ENCODE data around the gene ARHGAP31.
"Not testable (repeated sequence)": the region's sequence is repeated elsewhere in the genome, so short reads cannot be mapped to it uniquely, and the experiment has no call there.

ARHGAP31 gene

GRCh38 chr3:119351581-119351980 lies 57.4 kb downstream of the ARHGAP31 start:
- no peak for FAIRE-seq

- no peak for FAIRE-seq
Observed at GRCh38 chr3:119352034-119352609, 57.9 kb downstream of the ARHGAP31 start.

DNA sequence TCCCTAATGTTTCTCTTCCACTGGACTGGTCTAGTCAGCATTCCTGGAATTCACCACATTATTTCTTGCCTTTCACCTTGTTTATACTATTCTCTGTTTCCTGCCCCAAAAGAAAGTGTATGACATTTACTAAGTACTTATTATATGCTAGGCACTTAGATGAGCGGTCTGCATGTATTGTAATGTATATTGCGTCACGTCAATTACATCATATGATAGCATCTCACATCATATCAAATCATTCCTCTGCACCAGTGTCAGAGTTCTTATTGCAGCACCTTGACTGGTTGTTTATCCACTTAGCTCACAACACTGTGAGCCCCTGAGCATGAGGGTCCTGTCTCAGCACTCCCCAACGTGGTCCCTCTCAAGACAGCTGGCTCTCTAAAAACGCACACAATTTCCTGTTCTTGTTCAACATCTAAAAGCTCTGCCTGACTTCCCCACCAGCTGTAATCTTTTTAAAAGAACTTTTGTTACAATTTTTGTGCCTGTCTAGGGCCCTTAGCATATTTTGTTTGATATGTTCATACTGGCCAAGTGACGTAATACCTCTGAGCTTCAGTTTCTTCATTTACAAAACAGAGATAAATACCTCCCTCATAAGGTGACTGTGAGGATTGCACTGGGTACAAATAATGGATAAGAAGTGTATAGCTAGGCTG lies 58.8 kb downstream of the ARHGAP31 start:
- no peak for FAIRE-seq

DNA sequence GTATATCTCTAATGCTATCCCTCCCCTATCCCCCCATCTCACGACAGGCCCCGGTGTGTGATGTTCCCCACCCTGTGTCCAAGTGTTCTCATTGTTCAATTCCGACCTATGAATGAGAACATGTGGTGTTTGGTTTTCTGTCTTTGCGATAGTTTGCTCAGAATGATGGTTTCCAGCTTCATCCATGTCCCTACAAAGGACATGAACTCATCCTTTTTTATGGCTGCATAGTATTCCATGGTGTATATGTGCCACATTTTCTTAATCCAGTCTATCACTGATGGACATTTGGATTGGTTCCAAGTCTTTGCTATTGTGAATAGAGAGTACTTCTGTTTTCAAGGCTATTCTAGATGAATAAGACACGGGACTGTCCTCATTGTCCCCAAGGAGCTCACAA lies 61.4 kb downstream of the ARHGAP31 start:
- FAIRE-seq, result not testable (repeated sequence)

DNA sequence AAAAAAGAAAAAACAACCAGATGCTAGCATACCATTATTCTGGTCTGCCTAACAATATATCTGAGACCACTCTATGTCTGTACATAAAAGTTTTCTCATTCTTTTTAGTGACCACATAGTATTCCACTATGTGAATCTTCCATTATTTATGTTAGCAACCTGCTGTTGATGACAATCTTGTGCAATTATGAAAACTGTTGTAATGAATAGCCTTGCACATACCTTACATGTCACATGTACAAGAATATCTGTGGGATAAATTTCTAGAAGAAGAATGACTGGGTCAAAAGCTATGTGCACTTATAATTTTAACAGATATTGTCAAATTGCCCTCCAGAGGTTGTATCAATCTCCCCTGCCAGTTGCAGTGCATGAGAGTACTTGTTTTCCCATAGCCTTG lies 62.5 kb downstream of the ARHGAP31 start:
- no peak for FAIRE-seq

- FAIRE-seq, result no peak
Observed at GRCh38 chr3:119357190-119357589, 63.0 kb downstream of the ARHGAP31 start.

DNA sequence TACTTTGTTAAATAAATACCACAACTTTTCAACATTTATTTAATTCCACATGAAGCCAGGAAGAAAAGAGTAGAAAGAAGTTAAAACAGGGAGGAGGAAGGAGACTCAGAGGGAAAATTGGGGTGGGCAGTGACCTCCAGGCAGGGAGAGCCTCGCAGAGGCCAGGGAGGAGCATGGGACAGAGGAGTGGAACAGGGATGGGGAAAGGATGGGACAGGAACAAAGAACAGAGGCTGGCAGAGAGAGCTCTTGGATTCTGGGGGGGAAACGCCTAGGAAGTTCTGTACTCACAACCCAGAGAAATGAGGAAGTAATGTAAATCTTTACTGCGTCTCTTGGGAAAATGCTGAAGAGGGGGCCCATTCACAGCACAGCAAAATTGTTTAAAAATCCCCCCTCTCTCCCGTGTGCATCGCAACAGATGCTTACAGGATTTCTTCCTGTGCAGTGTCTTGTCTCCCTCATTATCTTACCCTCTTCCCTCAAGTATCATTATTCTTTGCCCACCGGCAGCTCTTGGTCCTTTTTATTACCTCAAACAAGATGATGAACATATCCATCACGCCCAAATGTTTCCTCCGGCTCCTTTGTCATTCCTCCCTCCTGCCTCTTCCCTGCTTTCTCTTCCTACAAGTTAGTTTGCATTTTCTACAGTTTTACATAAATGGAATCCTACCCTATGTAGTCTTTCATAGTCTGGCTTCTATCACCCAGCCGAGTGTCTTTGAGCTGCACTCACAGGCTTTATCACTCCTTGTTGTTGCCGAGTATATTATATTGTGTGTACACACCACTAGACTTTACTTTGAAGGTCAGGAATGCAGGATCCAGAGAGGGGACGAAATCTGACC lies 65.5 kb downstream of the ARHGAP31 start:
- no peak for FAIRE-seq

- FAIRE-seq, result no peak
Observed at GRCh38 chr3:119360736-119361462, 66.7 kb downstream of the ARHGAP31 start.

DNA sequence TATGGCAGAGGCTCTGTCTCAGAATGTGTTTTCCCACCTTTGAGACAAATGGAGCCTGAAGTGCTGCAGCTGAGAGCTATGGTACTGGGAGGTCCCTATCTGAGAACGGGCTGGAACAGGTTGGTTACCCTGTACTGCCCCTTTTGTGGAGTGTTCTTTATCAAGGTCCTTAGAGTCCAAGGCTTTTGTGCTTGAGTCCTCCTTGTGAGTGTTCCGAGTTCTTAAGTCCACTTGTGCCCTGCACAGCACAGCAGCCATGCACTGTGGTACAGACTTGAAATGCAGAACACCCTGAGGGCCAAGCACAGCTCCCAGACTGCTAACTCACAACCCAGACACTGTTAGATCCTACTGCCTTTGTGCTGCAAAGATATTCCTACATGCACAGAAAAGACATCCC lies 67.8 kb downstream of the ARHGAP31 start:
- no peak for FAIRE-seq

GRCh38 chr3:119362940-119363725 lies 69.0 kb downstream of the ARHGAP31 start:
- FAIRE-seq, result no peak

DNA sequence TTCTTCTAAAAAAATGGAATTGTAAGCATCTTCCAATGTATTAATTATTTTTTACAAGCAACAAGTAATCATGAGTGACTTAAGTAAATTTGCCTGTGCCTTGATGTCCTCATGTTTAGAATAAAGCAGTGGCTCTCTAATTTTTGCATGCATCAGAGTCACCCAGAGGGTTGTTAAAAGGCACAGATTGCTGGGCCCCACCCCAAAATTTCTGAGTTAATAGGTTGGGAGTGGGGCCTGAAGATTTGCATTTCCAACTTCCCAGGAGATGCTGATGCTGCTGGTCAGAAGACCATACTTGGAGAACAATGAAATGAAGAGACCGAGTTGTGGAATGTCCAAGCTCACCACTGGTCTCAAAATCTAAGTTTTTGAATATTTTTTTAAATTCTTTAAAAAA lies 70.2 kb downstream of the ARHGAP31 start:
- FAIRE-seq, result no peak

DNA sequence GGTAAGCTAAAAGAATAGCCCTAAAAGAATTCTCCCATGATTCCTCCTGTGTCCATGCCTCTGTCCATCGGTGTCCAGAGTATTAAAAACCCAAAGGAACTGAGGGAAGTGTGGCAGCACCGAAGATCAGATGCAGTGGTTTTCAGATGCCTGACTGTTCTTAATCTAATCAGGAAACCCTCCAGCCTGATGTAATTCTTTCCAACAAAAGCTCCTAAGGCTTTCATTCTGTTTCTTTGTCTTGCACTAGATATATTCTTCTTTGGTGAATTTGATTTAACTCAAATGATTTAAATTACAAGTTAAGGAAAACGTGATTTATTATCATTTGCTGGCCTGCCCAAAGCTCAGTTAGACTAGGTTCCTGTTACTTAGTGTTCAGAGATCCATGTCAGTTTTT lies 71.2 kb downstream of the ARHGAP31 start:
- no peak for FAIRE-seq

GRCh38 chr3:119367000-119367399 lies 72.8 kb downstream of the ARHGAP31 start:
- no peak for FAIRE-seq

DNA sequence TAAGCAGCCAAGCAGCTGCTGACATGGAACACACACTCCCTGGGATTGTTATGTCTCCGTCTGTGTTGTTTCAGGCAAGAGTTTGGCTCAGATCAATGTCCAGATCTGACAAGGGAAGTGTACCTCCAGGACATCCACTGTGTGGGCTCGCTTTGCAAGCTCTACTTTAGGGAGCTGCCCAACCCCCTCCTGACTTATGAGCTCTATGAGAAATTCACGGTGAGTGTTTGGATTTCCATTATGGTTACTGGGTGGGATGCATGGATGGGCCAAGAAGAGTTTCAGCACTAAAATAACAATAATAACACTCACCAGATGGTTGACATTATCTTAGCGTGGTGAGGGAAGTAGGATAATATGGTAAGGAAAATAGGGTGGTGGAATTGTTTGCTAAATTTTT lies 74.1 kb downstream of the ARHGAP31 start:
- no peak for FAIRE-seq

GRCh38 chr3:119371786-119372185 lies 77.6 kb downstream of the ARHGAP31 start:
- FAIRE-seq, result not testable (repeated sequence)

DNA sequence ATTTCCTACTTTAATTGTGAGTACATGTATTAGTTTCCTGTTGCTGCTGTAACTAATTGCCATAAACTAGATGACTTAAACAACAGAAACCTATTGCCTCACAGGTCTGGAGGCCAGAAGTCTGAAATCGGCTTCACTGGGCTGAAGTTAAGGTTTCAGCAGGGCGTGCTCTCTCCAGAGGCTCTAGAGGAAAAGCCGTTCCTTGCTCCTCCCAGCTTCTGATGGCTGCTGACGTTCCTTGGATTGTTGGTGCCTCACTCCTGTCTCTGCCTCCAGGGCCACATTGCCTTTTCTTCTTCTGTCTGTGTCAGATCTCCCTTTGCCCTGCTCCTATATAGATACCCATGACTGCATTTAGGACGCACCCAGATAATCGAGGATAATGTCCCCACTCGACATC lies 80.9 kb downstream of the ARHGAP31 start:
- no peak for FAIRE-seq

DNA sequence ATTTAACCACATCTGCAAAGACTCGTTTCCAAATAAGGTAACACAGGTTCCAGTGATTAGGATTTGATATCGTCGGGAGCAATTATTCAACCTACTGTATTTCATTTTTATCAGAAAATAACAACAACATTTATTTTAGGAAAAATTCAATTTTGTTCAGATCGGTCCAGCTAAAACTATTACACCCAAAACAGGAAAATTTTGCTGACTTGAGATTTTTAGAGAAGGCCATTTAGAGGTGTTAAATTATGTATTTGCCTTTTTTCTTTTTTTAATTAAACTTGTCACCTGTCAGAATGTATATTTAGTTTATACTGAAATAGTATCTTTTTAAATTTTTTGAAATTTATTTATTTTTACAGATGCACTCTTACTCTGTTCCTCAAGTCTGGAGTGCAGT lies 81.3 kb downstream of the ARHGAP31 start:
- no peak for FAIRE-seq

DNA sequence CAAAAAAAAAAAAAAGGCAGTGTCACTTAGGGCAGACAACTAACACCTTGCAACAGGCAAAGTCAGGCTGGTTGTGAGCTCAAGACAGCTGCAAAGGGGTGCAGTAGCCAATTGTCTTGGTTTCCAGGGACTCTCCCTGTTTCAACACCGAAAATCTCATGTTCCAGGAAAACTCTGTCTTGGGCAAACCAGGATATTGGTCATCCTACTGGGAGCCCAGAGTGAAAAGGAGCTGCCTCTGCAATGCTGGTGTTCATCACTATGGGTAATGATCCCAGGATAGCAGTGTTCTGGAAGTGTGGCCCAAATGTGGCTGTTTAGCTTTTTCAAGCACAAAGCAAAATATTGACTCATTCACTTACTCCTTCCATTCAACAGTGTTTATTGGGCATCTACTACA lies 82.6 kb downstream of the ARHGAP31 start:
- FAIRE-seq, result no peak

DNA sequence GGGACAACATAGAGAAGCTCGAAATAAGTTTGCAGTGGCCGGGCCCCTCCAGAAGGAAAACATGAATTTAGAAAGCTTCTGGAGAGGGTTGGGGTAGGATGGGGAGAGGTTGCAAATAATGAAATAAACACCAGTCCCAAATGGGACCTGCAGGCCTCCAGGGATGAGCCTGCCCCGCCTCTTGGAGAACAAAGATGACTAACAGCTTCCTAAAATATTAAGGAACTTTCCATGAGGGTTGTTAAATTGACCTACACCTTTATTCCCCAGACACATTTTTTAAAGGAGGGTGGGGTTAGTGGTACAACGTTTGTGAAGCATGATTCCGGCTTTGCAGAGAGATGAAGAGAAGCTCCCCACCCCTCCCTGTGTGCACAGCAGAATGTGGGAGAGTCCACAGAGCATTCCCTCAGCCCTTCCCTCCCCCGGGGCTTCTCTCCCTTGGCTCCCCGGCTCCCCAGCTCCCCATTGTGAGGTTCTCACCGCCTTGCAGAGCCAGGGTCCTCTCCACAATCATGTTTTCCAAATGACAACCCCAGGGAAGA lies 84.1 kb downstream of the ARHGAP31 start:
- FAIRE-seq, result no peak

DNA sequence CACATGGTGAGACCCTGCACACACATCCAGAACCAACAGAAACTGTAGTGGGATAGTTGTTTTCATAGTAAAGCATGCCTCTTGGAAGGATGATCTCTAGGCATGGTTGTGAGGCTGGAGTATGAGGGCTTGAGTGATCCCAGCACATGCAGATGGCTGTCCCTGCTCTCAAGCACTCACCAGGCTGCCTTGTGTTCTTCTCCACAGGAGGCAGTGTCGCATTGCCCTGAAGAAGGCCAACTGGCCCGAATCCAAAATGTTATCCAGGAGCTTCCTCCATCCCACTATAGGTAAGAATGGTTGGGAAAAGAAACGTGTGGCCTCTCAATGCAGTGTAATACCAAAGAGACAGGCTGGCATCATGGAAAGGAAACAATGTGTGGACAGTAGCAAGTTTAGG lies 86.5 kb downstream of the ARHGAP31 start:
- FAIRE-seq, result no peak

DNA sequence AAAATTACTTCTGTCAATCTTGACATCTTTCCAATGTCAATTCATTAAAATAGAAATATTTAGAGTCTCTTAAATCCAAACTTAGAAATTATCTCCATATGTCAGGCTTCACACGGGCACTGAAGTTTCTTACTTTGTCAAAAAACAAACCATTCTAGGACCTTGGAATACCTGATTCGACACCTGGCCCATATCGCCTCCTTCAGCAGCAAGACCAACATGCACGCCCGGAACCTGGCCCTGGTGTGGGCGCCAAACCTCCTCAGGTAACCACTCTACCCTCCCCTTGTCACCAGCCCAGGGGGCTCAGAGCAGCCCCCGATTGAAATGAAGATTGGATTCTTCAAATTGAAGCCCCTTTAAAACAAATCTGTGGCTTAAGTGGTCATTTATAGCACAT lies 88.0 kb downstream of the ARHGAP31 start:
- FAIRE-seq, result no peak

DNA sequence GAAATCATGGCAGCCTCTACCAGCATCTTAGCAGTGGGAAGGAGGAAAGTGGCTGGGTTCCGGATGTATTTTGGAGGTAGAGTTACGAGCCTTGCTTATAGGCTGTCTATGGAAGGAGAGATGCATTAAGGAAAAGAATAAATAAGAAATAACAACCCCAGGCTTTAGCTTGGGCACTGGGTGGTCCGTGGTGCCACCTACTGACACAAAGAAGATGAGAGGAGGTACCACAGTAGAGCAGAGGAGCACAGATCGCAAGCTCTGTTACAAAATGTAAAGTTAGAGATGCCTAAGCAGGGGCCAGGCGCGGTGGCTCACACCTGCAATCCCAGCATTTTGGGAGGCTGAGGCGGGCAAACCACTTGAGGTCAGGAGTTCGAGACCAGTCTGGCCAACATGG lies 94.4 kb downstream of the ARHGAP31 start:
- FAIRE-seq, result no peak
